Embryonic facial prominence (tissue), 1 donor: ENCODE results near the gene CPM.

Experiments used
- DNase-seq: peaks from one replicate; pipeline ENCODE4 v3.0.0-alpha.2; 2016; ENCODE audit errors: extremely low spot score

The CPM gene

GRCh38 chr12:68932961-68933893 is at the start of gene CPM:
TSS of gene CPM (minus strand) at chr12:68933171. CDS start at chr12:68932837, 334 bp downstream.
- DNase-seq: no peak

GRCh38 chr12:68981516-68981915 is 48.5 kb upstream of the CPM start:
- DNase-seq: no peak

GRCh38 chr12:68980476-68981212 is 47.7 kb upstream of the CPM start:
- DNase-seq: no peak

GRCh38 chr12:68978678-68979077 is 45.7 kb upstream of the CPM start:
- no peak for DNase-seq

GRCh38 chr12:68977909-68978610 is 45.1 kb upstream of the CPM start:
- DNase-seq: no peak

GRCh38 chr12:68977335-68977734 is 44.4 kb upstream of the CPM start:
- DNase-seq: no peak

- no peak for DNase-seq
Measured at GRCh38 chr12:68976395-68976841, 43.4 kb upstream of the CPM start.

- no peak for DNase-seq
Measured at GRCh38 chr12:68975811-68976210, 42.8 kb upstream of the CPM start.

- DNase-seq: no peak
Measured at GRCh38 chr12:68972595-68972994, 39.6 kb upstream of the CPM start.

GRCh38 chr12:68971404-68971803 is 38.4 kb upstream of the CPM start:
- DNase-seq: no peak

- no peak for DNase-seq
Measured at GRCh38 chr12:68970951-68971350, 38.0 kb upstream of the CPM start.

- DNase-seq: no peak
Measured at GRCh38 chr12:68970306-68970705, 37.3 kb upstream of the CPM start.

- DNase-seq: no peak
Measured at GRCh38 chr12:68967046-68967445, 34.1 kb upstream of the CPM start.

- no peak for DNase-seq
Measured at GRCh38 chr12:68963856-68964745, 31.1 kb upstream of the CPM start.

GRCh38 chr12:68962877-68963855 is 30.2 kb upstream of the CPM start:
- no peak for DNase-seq

- DNase-seq: peak; percentile 20
Measured at GRCh38 chr12:68959891-68960464, 27.0 kb upstream of the CPM start.

- DNase-seq: no peak
Measured at GRCh38 chr12:68959143-68959858, 26.3 kb upstream of the CPM start.

GRCh38 chr12:68958322-68958721 is 25.4 kb upstream of the CPM start:
- no peak for DNase-seq

- no peak for DNase-seq
Measured at GRCh38 chr12:68957273-68957672, 24.3 kb upstream of the CPM start.
